ENCODE results near the gene PAOX.
"Not testable (repeated sequence)": the region's sequence is repeated elsewhere in the genome, so short reads cannot be mapped to it uniquely, and the experiment has no call there.

The PAOX gene

DNA sequence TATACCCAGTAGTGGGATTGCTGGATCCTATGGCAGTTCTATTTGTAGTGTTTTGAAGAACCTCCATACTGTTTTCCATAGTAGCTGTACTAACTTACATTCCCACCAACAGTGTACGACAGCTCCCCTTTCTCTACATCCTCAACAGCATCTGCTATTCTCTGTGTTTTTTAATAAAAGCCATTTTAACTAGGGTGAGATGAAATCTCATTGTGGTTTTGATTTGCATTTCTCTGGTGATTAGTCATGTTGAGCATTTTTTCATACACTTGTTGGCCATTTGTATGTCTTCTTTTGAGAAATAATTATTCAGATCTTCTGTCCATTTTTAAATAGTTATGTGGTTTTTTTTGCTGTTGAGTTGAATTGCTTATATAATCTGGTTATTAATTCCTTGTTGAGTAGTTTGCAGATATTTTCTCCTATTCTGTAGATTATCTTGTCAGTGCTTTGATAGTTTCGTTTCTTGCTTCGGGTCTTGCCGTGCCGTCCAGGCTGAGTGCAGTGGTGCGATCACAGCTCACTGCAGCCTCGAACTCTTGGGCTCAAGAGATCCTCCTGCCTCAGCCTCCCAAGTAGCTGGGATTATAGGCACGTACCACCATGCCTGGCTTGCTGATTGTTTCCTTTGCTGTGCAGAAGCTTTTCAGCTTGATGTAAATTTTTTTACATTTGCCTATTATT lies 26.9 kb downstream of the PAOX start:
- no peak for DNase-seq (ENCODE audit: low read depth)

DNA sequence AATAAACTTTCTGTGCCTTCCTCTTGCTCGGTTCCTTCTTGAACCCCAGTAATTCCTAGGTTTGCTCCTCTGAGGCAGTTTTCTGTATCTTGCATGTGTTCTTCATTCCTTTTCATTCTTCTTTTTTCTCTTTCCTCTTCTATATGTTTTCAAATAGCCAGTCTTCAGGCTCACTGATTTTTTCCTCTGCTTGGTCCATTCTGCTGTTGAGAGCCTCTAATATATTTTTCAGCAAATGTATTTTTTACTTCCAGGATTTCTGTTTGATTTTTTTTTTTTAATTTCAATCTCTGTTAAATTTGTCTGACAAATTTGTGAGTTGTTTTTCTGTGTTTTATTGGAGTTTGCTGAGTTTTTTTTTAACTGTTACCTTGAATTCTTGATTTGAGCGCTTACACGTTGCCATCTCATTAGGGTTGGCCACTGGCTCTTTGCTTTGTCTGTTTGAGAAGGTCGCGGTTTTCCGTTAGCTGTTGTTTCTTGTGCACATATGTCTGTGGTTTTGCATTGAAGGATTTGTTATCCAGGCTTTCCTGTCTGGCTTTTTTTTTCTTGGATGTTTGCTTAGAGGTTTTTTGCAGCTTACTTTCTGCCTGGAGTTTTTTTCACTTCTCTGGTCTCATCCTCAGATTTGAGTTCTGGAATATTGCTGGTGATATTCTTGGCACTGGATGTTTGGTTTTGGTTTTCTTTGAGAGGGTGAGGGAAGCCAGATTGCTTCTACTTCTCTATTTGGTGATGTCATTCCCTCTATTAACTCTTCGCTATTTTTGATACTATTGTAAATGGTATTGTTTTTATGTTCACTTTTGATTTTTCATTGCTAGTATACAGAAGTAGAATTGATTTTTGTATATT lies 32.7 kb downstream of the PAOX start:
- DNase-seq (ENCODE audit: low read depth) = no peak

DNA sequence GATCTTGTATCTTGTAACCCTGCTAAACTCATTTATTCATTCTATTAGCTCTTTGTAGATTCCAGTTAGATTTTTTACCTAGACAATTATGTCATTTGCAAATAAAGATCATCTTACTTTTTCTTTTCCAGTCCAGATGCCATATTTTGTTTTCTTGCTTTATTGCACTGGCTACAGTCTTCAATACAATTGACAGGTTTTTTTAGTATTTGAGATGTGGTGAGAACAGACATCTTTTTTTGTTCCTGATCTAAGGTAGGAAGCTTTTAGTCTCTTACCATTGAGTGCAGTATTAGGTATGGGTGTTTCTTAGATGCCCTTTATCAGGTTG lies 33.3 kb downstream of the PAOX start:
- no peak for DNase-seq (ENCODE audit: low read depth)

GRCh38 chr10:133414401-133414800 lies 35.3 kb downstream of the PAOX start:
- DNase-seq (ENCODE audit: low read depth) = not testable (repeated sequence)

DNA sequence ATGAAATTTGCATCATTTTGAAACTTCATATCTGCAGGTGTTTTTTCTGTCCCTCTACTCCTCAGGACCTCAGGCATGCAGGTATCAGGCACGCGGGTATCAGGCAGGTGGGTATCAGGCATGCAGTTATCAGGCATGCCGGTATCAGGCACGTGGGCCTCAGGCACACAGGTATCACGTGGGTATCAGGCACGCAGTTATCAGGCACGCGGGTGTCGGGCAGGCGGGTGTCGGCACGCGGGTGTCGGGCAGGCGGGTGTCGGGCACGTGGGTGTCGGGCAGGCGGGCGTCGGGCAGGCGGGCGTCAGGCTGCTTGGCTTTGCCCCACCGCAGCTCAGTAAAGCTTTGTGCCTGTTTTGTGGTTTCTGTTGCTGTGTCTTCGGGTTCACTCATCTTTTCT lies 36.7 kb downstream of the PAOX start:
- no peak for DNase-seq (ENCODE audit: low read depth)

- DNase-seq (ENCODE audit: low read depth) = no peak
These were observed 39.4 kb downstream of the PAOX start for GRCh38 chr10:133418289-133418993.

DNA sequence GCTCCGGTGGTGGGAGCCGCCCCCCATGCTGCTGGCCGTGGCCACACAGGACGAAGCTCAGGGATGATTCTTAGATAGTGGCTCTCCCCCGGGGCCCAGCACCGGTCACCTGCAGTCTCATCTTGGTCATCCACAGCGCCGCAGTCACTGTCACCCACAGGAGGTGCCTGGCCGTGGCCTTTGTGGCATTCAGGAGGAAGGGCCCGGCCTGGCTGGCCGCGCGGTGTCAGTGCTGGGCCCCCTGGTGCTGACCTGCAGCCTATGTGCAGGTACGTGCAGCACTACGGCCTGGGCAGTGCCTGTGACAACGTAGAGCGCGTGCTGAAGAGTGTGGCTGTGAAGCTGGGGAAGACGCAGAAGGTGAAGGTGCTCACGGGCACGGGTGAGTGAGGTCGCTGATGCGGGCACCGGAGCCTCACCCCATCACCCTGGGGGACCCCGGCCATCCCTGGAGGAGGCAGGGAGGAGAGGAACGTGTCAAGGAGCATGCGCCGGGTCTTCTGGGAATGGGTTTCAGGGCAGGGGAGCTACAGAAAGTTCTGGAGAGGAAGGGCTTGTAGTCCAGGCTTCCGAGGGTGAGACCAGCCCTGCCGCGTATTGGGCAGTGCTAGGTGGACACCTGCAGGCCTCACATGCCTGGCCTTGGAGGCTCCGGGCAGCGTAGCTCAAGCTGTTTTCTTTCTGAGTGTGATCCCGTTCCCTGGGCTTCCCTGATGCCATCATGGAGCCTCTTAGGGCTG lies 40.3 kb downstream of the PAOX start:
- no peak for DNase-seq (ENCODE audit: low read depth)

DNA sequence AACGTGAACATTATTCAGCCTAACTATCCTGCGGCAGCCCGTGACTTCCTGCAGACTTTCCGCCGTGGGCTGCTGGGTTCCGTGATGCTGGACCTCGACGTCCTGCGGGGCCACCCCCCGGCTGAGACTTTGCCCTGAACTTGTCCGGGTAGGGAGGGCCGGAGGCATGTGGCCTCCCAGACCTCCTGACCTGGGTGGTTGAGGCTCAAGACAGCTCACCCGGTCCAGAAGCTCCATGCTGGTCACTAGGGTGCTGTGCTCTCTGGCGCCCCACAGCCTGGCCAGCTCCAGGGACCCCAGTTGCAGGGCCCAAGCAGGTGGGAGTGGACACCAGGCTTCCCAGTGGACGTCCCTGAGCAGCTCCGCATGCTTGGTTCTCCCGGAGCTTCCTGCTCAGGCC lies 41.0 kb downstream of the PAOX start:
- DNase-seq (ENCODE audit: low read depth) = no peak

DNA sequence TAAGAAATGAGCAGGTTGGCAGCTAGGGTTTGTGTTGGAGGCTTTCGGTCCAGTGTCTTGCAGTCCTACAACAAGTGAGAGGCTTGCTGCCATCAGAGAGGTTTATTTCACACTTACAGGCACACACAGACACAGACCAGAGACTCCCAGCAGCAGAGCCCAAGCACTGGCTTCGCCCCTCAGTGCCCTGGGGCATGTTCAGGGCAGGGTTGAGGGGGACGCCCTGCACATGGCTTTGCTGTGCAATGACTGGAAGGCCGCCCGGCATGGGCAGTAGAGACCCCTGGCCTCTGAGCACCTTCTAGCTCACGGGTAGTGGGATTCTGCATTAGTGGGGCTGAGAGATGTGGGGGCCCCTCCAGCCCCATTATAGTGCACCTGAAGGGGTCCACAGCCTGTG lies 41.5 kb downstream of the PAOX start:
- no peak for DNase-seq (ENCODE audit: low read depth)

DNA sequence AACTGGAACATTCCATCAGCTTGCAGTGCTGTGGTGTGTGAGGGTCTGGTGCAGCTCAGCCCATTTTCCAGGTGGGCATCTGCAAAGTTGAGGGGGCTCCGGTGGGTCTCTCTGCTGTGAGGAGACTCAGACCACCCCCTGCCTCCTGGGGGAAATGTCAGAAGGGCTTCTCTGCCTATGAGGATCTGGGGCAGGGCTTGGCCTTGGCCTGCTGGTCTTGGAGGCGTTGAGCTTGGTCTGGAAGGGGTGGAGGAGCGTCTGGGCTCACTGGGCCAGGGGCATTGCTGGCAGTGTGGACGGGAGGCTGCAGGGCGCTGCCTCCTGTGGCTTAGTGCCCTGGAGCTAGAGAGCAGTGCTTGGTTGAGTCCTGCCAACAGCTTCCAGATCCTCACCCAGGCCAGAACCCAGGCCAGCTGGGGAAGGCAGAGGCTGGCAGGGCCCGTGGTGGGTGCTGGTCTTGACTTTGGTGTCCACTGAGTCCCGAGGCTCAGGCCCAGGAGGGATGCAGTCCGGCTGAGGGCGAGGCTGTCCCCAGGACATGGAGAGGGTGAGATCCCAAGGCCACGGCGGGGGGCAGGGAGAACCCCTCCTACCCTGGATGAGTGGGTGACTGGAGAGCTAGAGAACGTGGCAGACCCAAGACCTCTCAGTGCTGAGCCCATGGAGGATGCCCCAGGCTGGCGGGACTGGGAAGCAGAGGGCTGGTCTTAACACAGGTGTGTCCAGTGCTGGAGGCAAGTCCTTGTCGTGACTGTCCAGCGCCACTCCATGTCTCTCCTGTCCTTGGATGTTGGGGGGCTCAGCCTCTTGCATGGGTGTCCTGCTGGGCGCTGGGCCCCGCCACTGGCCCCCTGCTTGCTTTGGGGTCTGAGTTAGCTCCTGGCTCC lies 42.5 kb downstream of the PAOX start:
- DNase-seq (ENCODE audit: low read depth) = no peak

- no peak for DNase-seq (ENCODE audit: low read depth)
These were observed 43.3 kb downstream of the PAOX start for GRCh38 chr10:133422223-133422806.

- DNase-seq (ENCODE audit: low read depth) = no peak
These were observed 44.0 kb downstream of the PAOX start for GRCh38 chr10:133422807-133423771.

- DNase-seq (ENCODE audit: low read depth) = not testable (repeated sequence)
These were observed 45.0 kb downstream of the PAOX start for GRCh38 chr10:133424102-133424501.

DNA sequence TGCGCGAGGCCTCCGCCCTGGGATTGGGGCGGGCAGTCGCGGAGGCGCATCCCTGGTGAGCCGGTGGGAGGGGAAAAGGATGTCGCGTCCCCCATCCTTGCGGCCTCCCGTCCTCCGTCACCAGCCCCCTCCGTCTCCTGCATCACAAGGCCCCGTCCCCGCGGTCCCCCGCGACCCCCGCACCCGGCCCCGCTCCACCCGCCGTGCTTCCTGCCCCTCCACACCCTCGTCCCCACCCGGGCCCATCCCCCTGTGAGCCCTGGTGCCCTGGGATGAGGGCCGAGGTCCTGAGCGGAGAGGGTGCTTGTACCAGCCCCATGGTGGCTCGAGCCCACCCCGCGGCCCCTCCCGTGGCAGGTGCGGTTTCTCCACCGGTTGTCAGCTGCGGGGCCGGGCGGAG lies 45.5 kb downstream of the PAOX start, which contains the start of gene SPRN:
Gene SPRN, minus strand, starts transcription at position 25 of the 400 bp plus-strand sequence. CDS start 944 bp downstream, outside the sequence.
- not testable (repeated sequence) for DNase-seq (ENCODE audit: low read depth)

DNA sequence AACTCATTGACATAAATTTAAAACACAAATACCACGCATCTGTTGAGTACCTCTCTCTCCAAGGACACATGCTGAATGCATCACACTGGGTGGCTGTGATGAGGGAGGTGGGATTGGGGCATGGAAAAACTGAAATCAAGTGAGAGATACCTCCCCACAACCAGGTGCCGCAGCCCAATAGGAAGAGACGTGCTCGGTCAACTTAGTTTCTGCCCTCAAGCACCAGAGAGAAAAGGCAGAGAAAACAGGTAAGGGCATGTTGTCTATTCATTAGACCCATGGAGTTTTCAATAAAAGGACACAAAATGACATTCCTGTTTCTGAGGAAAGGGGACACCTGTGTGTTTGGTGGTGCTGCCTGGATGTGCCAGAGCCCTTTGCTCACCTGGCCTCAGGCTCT lies 50.5 kb downstream of the PAOX start:
- not testable (repeated sequence) for DNase-seq (ENCODE audit: low read depth)

DNA sequence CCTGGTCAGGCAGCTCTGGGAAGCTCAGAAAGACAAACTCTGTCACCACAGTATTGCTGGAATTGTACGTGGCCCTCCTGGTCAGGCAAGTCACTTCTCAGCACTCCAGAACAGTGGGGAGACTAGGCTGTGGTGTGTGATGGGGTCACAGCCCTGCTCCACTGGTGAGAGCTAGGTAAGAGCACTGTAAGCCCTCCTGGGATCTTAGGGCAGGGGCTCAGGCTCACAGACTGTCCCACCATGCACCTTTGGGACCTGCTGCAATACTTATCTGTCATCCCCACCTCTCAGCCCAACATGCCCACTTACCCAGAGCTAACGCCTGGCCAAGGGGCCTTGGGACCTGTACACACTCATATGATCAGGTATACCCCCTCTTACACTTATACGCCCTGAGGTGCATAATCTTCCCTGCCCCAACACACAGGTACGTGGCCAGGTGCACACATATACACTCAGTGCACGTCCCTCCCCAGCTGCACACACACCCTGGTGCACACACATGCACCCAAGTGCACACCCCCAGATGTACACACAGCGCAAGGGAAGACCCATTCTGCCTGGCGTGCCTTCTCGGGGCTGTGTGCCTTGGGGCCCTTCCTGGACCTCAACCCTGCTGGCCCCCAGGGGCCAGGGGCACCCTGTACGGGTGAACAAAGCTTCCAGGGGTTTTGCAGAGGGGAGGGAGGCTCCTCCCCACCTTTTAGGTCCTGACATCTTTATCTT lies 53.0 kb downstream of the PAOX start:
- not testable (repeated sequence) for DNase-seq (ENCODE audit: low read depth)

DNA sequence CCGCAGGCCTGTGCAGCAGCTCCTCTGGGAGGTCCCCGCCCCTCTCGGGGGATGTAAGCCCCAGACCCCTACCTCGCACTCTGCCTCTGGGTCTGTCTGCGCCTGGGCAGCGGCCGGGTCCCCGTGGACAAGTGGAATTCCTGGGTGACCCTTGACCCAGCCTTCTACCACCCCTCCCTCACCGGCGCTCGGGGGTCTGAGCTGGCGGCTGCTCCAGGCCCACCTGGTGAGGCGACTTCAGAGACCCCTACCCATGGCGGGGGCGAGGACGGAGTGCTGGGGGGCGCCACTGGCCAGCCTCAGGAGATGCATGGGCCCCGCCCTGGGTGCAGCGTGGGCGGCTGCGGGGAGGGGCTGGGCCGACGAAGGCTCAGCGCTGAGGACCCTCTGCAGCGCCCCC lies 53.7 kb downstream of the PAOX start:
- DNase-seq (ENCODE audit: low read depth) = not testable (repeated sequence)

GRCh38 chr10:133438711-133439273 lies 59.7 kb downstream of the PAOX start:
- DNase-seq (ENCODE audit: low read depth) = no peak
